Measurements from ENCODE around the gene PTGS1.
"Not testable (repeated sequence)": the region's sequence is repeated elsewhere in the genome, so short reads cannot be mapped to it uniquely, and the experiment has no call there.

Gene PTGS1

DNA sequence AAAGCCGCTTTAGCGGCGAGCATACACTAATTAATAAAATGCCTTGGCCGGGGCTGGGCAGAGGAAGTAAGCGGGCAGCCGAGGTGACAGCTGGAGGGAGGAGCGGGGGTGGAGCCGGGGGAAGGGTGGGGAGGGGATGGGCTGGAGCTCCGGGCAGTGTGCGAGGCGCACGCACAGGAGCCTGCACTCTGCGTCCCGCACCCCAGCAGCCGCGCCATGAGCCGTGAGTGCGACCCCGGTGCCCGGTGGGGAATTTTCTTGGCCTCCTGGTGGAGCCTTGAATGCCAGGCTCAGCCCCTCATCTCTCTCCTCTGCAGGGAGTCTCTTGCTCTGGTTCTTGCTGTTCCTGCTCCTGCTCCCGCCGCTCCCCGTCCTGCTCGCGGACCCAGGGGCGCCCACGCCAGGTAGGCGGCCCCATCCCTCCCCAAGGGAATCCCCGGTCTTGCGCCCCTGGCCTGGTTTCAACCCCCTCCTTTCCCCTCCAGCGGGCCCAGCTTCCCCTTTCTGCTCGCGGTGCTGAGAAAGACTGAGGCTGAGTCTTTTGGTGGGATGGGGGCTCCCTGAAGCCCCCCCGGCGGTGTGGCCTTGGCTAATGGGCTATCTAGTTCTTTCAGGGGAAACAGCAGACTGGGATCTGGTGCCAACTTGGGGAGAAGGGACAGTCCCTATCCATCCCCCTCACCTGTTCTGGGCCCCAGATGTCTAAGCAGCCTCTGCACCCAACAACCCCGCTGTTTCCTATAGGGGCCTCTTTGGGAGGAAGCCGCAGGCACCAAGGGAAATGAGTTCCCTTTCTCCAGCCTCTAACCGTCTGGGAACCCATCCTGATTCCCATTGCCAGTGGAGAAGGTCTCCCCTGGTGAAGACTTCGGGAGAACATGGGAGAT, at the start of gene PTGS1:
TSS of gene PTGS1 (plus strand) at position 156 of the 887 bp plus-strand sequence. CDS start at position 217, 61 bp downstream.
- DNase-seq: peak; percentile 69

DNA sequence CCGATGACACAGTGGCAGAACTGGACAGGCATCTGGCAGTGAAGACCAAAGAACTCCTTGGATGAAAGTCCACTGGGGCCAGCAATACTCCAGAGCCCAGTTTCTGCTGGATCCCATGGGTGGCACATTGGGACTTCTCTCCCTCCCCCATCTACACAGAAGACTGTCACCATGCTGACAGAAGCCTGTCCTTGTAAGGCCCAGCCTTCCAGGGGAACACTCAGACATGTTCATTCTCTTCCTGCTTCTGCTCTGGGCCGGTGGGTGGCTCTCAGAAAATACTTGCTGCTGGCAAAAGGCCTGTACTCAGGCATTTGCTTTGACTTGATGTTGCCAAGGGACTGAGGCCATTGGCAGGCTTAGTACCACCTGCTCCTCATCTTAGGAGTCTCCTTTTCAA, 48.3 kb upstream of the PTGS1 start:
- no peak for DNase-seq

DNA sequence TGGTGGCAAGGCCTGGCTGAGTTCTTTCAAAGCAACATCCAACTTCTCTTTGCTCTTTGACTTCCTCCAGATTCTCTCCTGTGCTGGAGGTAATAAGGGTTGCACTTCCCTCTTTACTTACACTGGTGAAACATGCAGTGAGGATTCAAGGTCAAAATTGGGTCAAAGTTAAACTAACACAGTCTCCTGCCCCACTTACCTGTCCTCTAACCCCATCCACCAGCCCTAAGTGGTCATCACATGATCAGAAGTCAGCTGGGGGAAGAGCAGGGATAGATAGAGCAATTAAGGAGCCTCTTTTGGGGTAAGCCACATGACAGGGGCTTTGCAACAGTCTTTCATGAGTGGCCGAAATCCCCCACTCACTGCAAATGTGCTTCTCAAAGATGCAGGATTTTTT, 46.2 kb upstream of the PTGS1 start:
- not testable (repeated sequence) for DNase-seq

DNA sequence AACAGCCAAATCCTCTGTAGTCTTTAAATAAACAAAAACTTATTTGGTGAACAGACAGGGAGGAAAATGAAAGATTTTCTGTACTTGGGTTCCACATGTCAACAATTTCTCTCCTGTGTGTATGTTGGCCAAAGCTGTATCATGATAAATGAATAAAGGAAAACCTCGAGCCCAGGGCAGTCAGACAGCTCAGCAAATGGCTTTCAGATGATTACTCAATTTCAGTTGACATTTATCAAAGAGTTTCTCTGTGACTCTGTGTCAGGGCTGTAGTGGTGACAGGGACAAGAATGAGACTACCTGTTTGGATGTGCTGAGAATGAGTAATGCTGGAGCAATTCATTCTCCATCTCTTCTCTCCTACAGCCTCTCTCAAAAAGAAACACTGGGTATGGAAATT, 45.7 kb upstream of the PTGS1 start:
- DNase-seq: no peak

DNA sequence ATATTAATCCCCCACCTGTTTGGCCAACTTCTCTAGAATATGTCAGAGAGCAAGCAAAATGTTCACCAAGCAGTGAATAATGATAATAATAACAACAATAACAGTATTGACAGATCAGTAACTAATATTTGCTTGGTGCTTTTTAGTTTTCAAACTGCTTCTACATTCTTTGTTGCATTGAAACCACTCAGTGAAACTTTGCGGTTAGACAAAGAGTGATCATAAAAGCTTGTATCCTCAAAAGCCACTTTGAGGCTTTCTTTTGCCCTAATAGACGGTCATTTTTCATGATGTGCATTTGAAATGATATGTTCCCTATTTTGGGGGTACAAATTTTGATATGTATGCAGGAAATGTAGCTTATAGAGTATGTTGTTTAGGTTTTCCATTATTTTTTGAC, 43.6 kb upstream of the PTGS1 start:
- no peak for DNase-seq

GRCh38 chr9:122329597-122329996, 41.2 kb upstream of the PTGS1 start:
- DNase-seq: peak; percentile 90

DNA sequence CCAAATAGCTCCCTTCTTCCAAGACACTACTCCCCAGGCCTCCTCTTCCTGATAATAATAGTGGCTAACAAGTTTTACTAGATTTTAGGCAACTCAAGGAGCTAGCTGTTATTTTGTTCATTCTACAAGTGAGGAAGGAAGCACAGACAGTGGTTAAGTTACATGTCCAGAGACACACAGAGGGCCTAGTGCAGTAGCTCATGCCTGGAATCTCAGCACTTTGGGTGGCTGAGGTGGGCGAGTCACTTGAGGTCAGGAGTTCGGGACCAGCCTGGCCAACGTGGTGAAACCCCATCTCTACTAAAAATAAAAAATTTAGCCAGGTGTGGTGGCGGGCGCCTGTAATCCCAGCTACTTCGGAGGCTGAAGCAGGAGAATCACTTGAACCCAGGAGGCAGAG, 40.4 kb upstream of the PTGS1 start:
- not testable (repeated sequence) for DNase-seq

GRCh38 chr9:122331523-122331927, 39.3 kb upstream of the PTGS1 start:
- DNase-seq: peak; percentile 72

GRCh38 chr9:122332083-122332482, 38.7 kb upstream of the PTGS1 start:
- peak; percentile 99 for DNase-seq

DNA sequence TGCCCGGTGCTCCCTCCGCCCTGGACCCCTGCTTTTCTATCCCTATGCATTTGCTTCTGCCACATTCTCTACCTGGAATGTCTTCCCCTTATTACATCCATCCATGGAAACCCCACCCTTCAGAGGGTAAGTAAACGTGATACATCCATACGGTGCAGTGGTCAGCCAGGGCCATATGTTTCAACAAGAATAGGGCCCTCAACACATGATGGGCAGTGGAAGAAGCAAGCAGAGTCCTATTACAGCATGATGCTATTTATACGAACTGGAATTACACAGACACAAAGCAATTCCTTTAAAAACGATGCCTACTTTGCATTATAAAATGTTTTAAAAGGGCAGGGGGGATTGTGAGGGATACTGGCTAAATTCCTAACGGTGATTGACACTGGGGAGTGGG, 38.2 kb upstream of the PTGS1 start:
- DNase-seq: no peak

DNA sequence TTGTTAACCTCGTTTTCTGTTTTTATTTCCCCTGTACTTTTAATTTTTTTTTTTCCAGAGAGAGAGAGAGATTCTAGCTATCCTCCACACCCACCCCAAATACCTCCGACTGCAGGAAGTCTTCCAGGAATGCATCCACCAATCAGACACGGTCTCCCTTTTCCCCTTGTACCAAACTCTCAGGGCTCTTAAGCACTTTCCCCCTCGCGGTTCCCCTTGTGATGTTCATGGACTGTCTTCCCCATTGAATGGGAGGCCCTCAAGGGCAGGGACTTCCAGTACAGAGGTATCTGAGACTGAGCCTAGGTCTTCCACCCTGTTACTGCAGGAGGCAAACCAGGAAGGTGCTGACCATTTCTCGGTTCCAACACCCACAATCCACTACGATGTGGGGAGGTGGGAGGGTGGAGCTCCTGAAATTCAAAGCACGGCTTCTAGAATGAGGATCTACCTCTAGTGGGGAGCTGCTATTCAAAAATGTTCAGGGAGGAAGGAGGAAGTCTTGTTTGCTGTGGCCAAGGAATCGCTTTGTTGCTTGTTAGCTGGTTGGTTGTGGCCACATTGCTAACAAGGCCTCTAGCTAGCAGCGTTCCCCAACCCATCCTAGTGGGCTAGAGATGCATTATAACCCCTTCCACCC, 37.5 kb upstream of the PTGS1 start:
- DNase-seq: peak; percentile 21

DNA sequence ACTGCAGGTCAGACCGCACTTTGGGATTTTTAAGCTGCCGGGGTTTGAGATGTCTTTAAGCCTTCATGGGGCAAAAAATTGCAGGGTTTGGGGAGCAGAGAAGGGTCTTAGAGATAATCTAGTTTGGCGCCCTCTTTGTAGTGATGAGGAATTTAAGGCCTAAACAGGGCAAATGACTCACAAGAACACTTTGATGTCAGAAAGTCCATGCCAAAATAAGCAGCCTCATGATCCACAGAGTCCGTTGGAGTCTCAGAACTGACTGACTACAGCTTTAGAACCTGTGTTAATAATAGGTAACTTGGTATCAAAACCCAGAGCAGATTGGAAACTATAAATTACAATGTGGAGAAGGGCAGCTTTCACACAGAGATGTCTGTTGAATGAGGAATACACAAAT, 35.9 kb upstream of the PTGS1 start:
- no peak for DNase-seq

DNA sequence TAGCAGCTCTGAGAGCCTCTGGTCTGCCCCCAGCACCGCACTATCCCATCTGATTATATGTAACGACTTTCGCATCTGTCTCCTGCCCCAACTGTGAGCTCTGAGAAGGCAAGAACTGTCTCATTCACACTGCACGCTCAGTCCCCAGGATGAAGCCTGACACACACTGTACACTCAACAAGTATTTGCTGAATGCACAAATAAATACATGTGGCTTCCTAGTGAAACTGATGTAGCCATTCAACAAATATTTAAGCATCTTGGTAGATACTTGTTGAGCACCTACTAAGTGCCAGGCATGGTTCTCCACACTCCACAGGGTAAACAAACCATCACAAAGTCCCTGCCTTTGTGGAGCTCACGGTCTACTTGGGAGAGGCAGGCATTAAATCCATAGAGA, 34.6 kb upstream of the PTGS1 start:
- DNase-seq: no peak

DNA sequence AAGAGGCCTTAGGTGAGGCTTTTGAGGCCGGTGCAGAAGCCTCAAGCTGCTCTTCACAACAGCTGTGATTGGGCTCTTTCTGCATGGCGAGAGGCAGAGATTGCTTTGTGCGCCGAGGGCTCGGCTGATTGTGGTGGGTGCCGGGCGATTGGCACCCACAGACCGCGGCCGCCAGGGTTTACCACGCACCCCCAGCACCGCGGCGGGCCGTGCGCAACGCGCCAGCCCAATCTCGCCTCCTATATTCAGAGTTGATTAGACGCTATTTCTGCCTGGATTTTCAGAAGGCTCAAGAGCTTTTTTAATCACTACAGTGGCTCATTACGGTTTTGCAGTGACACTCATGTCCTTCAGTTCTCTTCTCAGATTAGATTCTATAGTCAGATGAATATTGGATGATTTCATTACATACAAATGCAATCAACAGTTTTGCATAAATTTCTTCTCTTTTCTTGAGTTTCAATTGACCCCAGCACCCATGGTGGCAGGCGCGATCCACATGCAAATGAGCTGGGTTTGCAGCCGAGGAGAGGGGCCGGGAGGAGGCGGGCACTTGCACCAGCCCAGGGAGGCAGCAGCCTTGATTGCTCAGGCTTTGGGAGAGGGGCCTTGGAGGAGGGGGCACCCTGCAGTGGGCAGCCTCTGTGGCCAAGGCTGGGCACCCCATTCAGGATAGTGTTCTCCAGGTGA, 33.8 kb upstream of the PTGS1 start:
- DNase-seq: no peak

DNA sequence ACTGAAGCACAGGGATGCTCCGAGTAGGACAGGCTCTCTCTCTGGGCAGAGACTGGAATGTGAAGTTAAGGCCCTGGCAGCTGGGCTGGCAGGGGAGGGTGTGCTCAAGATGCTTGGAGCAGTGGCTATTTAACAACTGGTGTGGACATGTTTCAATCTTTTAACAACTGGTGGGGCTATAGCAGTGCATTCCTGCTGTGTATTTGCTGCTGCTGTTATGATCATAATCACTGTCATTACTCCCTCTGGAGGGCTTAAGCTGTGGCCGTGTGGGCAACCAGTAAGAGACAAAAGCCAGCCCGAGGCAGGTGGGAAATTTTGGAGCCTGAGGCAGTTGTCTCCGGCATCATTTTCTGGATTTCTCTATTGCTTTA, 33.3 kb upstream of the PTGS1 start:
- no peak for DNase-seq

DNA sequence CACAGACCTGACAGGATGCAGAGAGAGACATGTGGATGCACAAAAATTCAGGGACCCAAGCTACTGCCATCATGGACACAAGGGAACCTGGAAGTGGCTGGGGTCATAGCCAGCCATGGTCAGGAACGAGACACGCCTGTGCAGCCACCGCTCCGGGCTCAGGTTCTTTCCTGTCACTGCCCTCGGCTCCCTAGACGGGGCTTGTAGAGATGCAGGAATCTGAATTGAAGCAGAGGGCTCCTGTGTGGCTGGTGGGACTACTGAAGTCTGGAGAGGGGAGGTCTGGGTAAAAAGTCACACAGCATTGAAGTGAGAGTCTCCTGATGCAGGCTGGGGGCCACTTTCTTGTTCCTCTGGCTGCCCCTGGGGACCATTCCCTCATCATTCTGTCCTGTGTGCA, 32.3 kb upstream of the PTGS1 start:
- no peak for DNase-seq

DNA sequence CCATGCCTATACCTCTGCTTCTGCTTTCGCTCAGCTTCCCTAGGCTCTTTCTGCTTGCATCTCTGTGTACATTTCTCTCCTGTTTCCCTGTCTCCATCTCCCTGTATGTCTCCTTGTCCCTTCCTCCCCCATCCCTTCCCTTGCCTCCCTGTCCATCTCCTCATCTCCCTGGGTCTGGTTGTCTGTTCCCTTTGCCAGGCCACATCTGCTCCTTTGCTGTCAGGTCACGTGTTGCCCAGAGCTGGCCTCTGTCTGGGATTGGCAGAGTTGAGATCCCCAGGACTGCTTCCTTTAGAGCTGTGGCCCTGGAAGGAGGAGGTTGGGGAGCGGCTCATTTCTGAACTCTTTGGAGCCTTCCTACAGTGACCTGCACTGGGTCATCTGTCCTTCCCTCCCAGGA, 31.8 kb upstream of the PTGS1 start:
- DNase-seq: no peak

- DNase-seq: no peak
These were observed 31.2 kb upstream of the PTGS1 start for GRCh38 chr9:122339579-122339978.

DNA sequence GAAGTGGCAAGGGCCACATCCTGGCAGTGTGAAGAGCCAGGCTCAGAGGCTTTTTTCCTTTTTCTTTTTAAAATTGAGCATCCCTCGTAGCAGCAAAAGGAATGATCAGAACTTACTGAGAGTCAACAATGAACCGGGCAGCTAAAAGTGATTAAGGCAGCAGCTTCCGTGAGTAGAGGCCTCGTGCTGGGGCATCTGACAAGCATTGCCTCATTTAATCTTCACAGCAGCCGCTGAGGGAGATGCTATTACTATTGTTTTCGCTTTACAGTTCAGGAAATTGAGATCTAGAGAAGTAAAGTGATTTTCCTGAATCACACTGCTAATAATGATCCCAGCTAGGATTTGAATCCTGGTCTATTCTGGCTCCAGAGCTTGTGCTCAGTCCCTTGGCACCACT, 30.7 kb upstream of the PTGS1 start:
- no peak for DNase-seq

DNA sequence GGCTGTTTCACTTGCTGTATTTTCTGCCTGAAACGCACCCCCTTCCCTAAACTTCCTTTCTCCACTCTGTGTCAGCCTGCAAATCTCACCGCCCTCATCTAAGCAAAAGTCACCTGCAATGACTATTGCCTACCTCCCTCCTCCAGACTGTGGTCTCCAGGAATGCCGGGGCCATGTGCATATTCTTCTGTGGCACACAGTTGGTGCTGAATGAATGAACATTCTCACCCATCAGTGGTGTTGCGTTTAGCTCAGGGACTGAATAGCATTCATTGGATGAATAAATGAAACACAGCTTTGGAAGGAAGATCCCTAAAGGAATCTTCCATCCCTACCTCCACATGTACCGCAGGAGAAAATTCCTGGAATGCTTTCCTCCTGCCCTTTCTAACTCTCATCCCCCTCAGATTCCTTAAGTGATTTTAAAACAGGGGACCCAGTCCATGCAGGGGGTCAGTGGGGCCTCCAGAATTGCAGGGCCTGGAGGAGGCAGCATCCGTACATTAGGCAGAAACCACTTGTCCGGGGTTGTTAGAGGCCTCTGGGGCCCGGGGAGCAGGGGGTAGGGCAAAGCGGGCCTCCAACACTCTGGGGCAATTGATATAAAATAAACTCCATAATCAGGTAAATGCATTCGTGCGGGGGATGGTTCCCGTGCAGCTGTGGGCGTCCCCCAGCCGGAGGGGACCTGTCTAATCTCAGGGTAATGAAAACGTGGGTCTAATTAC, 28.3 kb upstream of the PTGS1 start:
- DNase-seq: no peak

GRCh38 chr9:122346478-122347347, 24.1 kb upstream of the PTGS1 start:
- peak; percentile 53 for DNase-seq
